Kidney (tissue), 14 donors: ENCODE results near the gene RANBP3. TPM values are rescaled to one million over a fixed set of nuclear protein-coding genes. Genes with fewer than 3 reads are reported as not detected.

ENCODE experiments used
- DNase-seq, 5 donors: peaks; one replicate each; pipeline ENCODE4 v3.0.0-alpha.2; 2013 to 2020
- FAIRE-seq: peaks from 2 replicates; lab custom pipeline; 2012; peaks lifted over from hg19 to GRCh38; lab: Jason Lieb, UNC
- H3K27ac ChIP-seq, 2 donors: one replicate each; pipeline ENCODE4 v1.7.0; 2013; ENCODE audit warnings: low read depth in 2 of 2, low read length in 2 of 2, inconsistent platforms in 1 of 2
- H3K27me3 ChIP-seq: one replicate; pipeline ENCODE4 v1.7.1; 2013; ENCODE audit warnings: low read length, inconsistent platforms; ENCODE audit not compliant: control insufficient read depth, insufficient read depth
- H3K36me3 ChIP-seq, 3 donors: one replicate each; pipeline versions ENCODE4 v1.7.0 to v1.7.1; 2013; ENCODE audit warnings: low read length in 3 of 3, control low read depth in 1 of 3, inconsistent platforms in 1 of 3; ENCODE audit not compliant: insufficient read depth in 3 of 3, control insufficient read depth in 2 of 3
- H3K4me1 ChIP-seq, 3 donors: one replicate each; pipeline versions ENCODE4 v1.7.0 to v1.7.1; 2013; ENCODE audit warnings: low read length in 3 of 3, inconsistent platforms in 1 of 3, low read depth in 1 of 3; ENCODE audit not compliant: control insufficient read depth in 2 of 3, insufficient read depth in 2 of 3
- H3K4me3 ChIP-seq, 3 donors: one replicate each; pipeline versions ENCODE4 v1.7.0 to v1.8.1; 2013; ENCODE audit warnings: low read length in 3 of 3, control low read depth in 1 of 3, inconsistent platforms in 1 of 3
- H3K9ac ChIP-seq, 3 donors: one replicate each; pipeline versions ENCODE4 v1.7.0 to v1.7.1; 2013; ENCODE audit warnings: low read length in 3 of 3, control low read depth in 1 of 3, inconsistent platforms in 1 of 3
- H3K9me3 ChIP-seq, 3 donors: one replicate each; pipeline versions ENCODE4 v1.7.0 to v1.7.1; 2013; ENCODE audit warnings: low read length in 3 of 3, control low read depth in 1 of 3, inconsistent platforms in 1 of 3; ENCODE audit not compliant: control insufficient read depth in 2 of 3, insufficient read depth in 1 of 3
- CTCF ChIP-seq: IDR thresholded peaks from 3 replicates; pipeline ENCODE4 v1.5.1; 2012; ENCODE audit warnings: mild to moderate bottlenecking, moderate library complexity, borderline replicate concordance; ENCODE audit not compliant: insufficient read depth; ENCODE audit errors: extremely low read depth
- intact Hi-C: fragments of 100-400 bp; cut with DNase I; formaldehyde crosslinking; loops from one replicate; pipeline ENCODE4 v1.11.1; 2022
- polyA plus RNA-seq: library from polyadenylated mRNA; stranded (reverse); fragments of 350-450 nt; fragmentation: Illumina TruSeq; extraction: RNeasy Lipid Tissue Mini Kit (QIAGEN cat#74804); gene quantifications from one replicate; pipeline ENCODE4 v1.2.3, GENCODE V29; 2014; ENCODE audit warnings: low read depth, low replicate concordance; ENCODE audit not compliant: insufficient read depth
- total RNA-seq: library from RNA; stranded (reverse); fragmentation: NEBNext Ultra II Directional; extraction: Animal tissue kit (Norgen Biotek cat#: 25700); gene quantifications from one replicate; pipeline ENCODE4 v1.2.1, GENCODE V29; 2021
- donor health status: control.
- donor health status: control.
- donor health status: control.
- donor health status: control.
- donor health status: control.
- donor health status: DM: yes; HTN: yes; CAD: no.
- donor health status: Normal renal cell carcinoma (clear cell type).

RANBP3 gene
- total and polyA plus RNA-seq, 2 donors from 2014 or later, result 33.7 to 69.7 TPM

- Histone ChIP-seq H3K9me3 (no peaks in the 10 kb centered on the region), H3K4me1 (peaks cover 0 to 6% (median 2%) of the 10 kb centered on the region in 3 donors), H3K27ac (no peak overlapping the region), H3K27me3 (no peaks in the 10 kb centered on the region), H3K4me3 (no peak overlapping the region), H3K9ac (no peak overlapping the region), H3K36me3 (no peaks in the 10 kb centered on the region)
- no peak for FAIRE-seq
- intact Hi-C loops, result no loop called here
- DNase-seq, result peak in 1 of 5 donors; percentile 63
- TF ChIP-seq CTCF, result no peak
These were observed 14.8 kb upstream of the RANBP3 start for GRCh38 chr19:5992756-5993155.

- TF ChIP-seq CTCF, result no peak
- no peak overlapping the region for H3K27ac ChIP-seq
- no peak overlapping the region for H3K4me3 ChIP-seq
- FAIRE-seq (no peak), DNase-seq (no peak)
- H3K27me3 ChIP-seq, result no peaks in the 10 kb centered on the region
- H3K36me3 ChIP-seq, result no peaks in the 10 kb centered on the region
- H3K9me3 ChIP-seq, result no peaks in the 10 kb centered on the region
- H3K4me1 ChIP-seq, result peaks cover 0 to 11% (median 2%) of the 10 kb centered on the region in 3 donors
- H3K9ac ChIP-seq, result no peak overlapping the region
- intact Hi-C loops, result no loop called here
These were observed 13.4 kb upstream of the RANBP3 start for GRCh38 chr19:5991244-5991838.

- intact Hi-C loops, result no loop called here
- peaks cover 0 to 11% (median 2%) of the 10 kb centered on the region in 3 donors for H3K4me1 ChIP-seq
- DNase-seq, result no peak
- no peak for FAIRE-seq
- no peak overlapping the region for H3K27ac ChIP-seq
- H3K27me3 ChIP-seq, result no peaks in the 10 kb centered on the region
- no peaks in the 10 kb centered on the region for H3K36me3 ChIP-seq
- H3K4me3 ChIP-seq, result no peak overlapping the region
- TF ChIP-seq CTCF, result no peak
- no peaks in the 10 kb centered on the region for H3K9me3 ChIP-seq
- H3K9ac ChIP-seq, result no peak overlapping the region
These were observed 12.4 kb upstream of the RANBP3 start for GRCh38 chr19:5990289-5990797.
